Measurements from ENCODE around the gene UBE3B. TPM values are rescaled to one million over a fixed set of nuclear protein-coding genes. Genes with fewer than 3 reads are reported as not detected.

Gene UBE3B
- total RNA-seq, 1 donor: 14.8 TPM

- no peaks in the 10 kb centered on the region for H3K4me1 ChIP-seq (ENCODE audit: insufficient read depth, low read length)
- H3K27me3 ChIP-seq (ENCODE audit: insufficient read depth, low read length): no peaks in the 10 kb centered on the region
- no peaks in the 10 kb centered on the region for H3K9me3 ChIP-seq (ENCODE audit: low read depth, low read length)
- H3K4me3 ChIP-seq (ENCODE audit: low read length): no peak overlapping the region
Measured at GRCh38 chr12:109535863-109536250, 58.4 kb downstream of the UBE3B start.

DNA sequence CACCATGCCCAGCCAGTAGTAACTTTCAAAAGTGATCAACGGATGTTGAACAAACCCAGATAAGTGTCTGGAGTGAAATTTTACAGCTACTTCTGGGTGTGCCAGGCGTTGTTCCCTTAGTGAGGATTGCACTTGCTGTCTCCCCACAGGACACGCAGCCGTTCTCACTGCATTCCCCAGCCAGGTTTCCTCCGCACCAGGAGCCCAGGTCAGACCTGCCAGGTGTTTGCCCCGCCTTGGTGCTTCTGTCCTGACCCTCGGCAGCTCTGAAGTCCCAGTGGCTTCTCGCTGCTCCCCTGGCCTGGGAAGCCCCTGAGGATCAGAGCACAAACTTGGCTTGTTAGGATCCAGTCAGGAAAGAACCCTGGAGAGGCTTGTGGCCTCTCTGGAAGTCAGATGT is 59.7 kb downstream of the UBE3B start:
- H3K9me3 ChIP-seq (ENCODE audit: low read depth, low read length): no peaks in the 10 kb centered on the region
- no peaks in the 10 kb centered on the region for H3K27me3 ChIP-seq (ENCODE audit: insufficient read depth, low read length)
- no peaks in the 10 kb centered on the region for H3K4me1 ChIP-seq (ENCODE audit: insufficient read depth, low read length)
- no peak overlapping the region for H3K4me3 ChIP-seq (ENCODE audit: low read length)

GRCh38 chr12:109538191-109538863 is 60.9 kb downstream of the UBE3B start:
- no peaks in the 10 kb centered on the region for H3K4me1 ChIP-seq (ENCODE audit: insufficient read depth, low read length)
- H3K27me3 ChIP-seq (ENCODE audit: insufficient read depth, low read length): no peaks in the 10 kb centered on the region
- no peak overlapping the region for H3K4me3 ChIP-seq (ENCODE audit: low read length)
- H3K9me3 ChIP-seq (ENCODE audit: low read depth, low read length): no peaks in the 10 kb centered on the region

DNA sequence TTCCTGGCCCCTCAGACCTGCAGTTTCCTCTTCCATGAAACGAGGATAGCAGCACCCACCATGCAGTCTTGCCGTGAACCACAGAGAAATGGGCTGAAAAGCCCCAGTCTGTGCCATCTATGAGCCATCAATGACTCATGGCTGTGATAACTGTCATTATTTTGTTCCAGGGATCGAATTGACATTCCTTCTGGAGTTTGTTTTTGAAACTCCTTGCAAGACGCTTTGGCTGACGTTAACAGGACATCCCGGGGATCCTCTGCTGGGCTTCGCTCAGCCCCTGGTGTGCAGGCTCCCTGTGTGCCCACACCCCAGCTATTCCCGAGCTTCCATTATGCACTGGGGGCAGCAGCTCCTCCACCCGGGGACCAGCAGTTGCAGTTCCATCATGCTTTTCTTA is 62.1 kb downstream of the UBE3B start:
- H3K4me3 ChIP-seq (ENCODE audit: low read length): no peak overlapping the region

GRCh38 chr12:109540526-109541412 is 63.3 kb downstream of the UBE3B start:
- no peak overlapping the region for H3K4me3 ChIP-seq (ENCODE audit: low read length)
- no peaks in the 10 kb centered on the region for H3K9me3 ChIP-seq (ENCODE audit: low read depth, low read length)
- no peaks in the 10 kb centered on the region for H3K27me3 ChIP-seq (ENCODE audit: insufficient read depth, low read length)
- H3K4me1 ChIP-seq (ENCODE audit: insufficient read depth, low read length): peaks cover 7% of the 10 kb centered on the region

More for the DNA sequence above, 62.1 kb downstream of the UBE3B start:
- Histone ChIP-seq H3K4me1 (ENCODE audit: insufficient read depth, low read length) (no peaks in the 10 kb centered on the region), H3K27me3 (ENCODE audit: insufficient read depth, low read length) (no peaks in the 10 kb centered on the region), H3K9me3 (ENCODE audit: low read depth, low read length) (no peaks in the 10 kb centered on the region)

DNA sequence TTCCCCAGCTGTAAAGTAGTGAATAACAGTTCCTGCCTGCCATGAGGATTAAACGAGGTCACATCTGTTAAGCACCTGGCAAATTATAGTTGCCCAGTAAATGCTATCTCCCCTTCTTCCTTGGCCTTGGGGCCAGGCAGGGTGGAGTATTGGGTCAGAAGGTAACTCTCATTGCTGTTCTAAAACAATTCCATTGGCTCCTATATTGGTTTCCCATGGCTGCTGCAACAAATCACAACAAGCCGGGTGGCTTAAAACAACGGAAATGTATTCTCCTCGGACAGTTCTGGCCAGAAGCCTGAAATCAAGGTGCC is 63.9 kb downstream of the UBE3B start:
- Histone ChIP-seq H3K27me3 (ENCODE audit: insufficient read depth, low read length) (no peaks in the 10 kb centered on the region), H3K4me3 (ENCODE audit: low read length) (no peak overlapping the region), H3K9me3 (ENCODE audit: low read depth, low read length) (no peaks in the 10 kb centered on the region), H3K4me1 (ENCODE audit: insufficient read depth, low read length) (peaks cover 7% of the 10 kb centered on the region)

GRCh38 chr12:109542014-109542413 is 64.6 kb downstream of the UBE3B start:
- H3K9me3 ChIP-seq (ENCODE audit: low read depth, low read length): no peaks in the 10 kb centered on the region
- H3K4me1 ChIP-seq (ENCODE audit: insufficient read depth, low read length): peaks cover 7% of the 10 kb centered on the region
- H3K27me3 ChIP-seq (ENCODE audit: insufficient read depth, low read length): no peaks in the 10 kb centered on the region
- H3K4me3 ChIP-seq (ENCODE audit: low read length): no peak overlapping the region

GRCh38 chr12:109542876-109543275 is 65.4 kb downstream of the UBE3B start:
- no peaks in the 10 kb centered on the region for H3K27me3 ChIP-seq (ENCODE audit: insufficient read depth, low read length)
- H3K4me1 ChIP-seq (ENCODE audit: insufficient read depth, low read length): peaks cover 7% of the 10 kb centered on the region
- no peak overlapping the region for H3K4me3 ChIP-seq (ENCODE audit: low read length)
- H3K9me3 ChIP-seq (ENCODE audit: low read depth, low read length): no peaks in the 10 kb centered on the region

DNA sequence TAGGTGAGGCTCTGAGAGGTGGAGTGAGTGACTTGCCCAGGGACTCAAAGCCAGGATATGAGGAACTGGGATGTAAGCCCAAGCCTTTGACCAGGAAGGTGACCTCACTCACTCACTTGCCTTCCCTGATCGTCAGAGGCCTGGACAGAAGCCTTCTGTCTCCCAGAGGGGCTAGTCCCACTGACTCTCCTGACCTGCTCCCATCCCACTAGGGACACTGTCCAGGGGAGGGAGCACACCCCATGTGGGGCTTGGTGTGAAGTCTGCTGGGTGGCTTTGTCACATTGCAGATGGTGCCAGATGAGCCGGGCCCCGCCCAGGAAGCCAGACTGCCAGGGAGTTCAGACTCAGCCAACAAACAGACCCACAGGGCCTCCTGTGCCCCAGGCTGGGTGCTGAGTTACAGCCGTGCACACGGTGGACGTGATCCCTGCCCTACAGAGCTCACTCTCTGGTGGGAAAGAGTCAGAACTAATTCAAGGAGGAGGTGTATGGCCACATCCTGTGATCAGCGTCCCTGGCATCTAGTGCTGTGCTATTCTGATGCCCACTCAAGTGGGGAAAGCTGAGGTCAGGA is 67.6 kb downstream of the UBE3B start:
- H3K4me1 ChIP-seq (ENCODE audit: insufficient read depth, low read length): peaks cover 7% of the 10 kb centered on the region
- H3K4me3 ChIP-seq (ENCODE audit: low read length): no peak overlapping the region
- no peaks in the 10 kb centered on the region for H3K9me3 ChIP-seq (ENCODE audit: low read depth, low read length)
- H3K27me3 ChIP-seq (ENCODE audit: insufficient read depth, low read length): no peaks in the 10 kb centered on the region

DNA sequence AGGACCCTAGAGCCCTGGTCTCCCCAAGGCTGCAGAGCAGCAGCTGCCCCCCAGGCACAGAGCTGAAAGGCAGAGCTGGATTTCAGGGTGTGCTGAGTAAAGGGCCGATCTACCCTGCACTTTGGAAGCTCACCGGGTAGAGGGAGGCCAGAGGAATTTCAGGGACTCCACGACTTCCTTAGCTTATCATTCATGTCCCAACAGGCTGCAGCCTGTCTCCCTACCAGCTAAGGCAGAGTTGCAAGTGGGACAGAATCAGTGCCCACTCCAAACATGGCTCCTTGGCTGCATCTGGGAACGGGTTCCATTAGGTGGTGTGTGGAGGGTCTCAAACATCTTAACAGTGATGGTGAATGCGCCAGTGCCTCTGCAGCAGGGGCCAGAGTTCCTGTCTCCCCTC is 68.4 kb downstream of the UBE3B start:
- H3K27me3 ChIP-seq (ENCODE audit: insufficient read depth, low read length): no peaks in the 10 kb centered on the region
- H3K4me1 ChIP-seq (ENCODE audit: insufficient read depth, low read length): peaks cover 7% of the 10 kb centered on the region
- H3K4me3 ChIP-seq (ENCODE audit: low read length): no peak overlapping the region
- H3K9me3 ChIP-seq (ENCODE audit: low read depth, low read length): no peaks in the 10 kb centered on the region

DNA sequence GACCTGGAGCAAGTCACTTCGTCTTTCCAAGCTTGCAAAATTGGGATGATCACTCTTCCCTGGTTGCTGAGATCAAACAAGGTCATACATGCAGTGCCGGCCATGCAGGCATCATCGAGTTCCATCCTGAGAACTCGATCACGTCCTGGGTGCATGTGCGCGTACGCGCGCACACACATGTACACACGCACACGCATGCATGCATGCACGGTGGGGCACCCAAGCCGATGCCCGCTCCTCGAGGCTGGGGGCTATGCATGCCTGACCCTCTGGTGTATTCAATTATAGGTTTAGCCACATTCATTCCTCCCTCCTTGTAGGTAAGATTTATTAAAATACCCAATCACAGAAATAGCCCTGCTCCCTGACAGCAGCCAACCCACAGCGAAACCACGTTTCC is 69.9 kb downstream of the UBE3B start:
- Histone ChIP-seq H3K9me3 (ENCODE audit: low read depth, low read length) (no peaks in the 10 kb centered on the region), H3K4me1 (ENCODE audit: insufficient read depth, low read length) (peaks cover 7% of the 10 kb centered on the region), H3K27me3 (ENCODE audit: insufficient read depth, low read length) (no peaks in the 10 kb centered on the region), H3K4me3 (ENCODE audit: low read length) (no peak overlapping the region)

DNA sequence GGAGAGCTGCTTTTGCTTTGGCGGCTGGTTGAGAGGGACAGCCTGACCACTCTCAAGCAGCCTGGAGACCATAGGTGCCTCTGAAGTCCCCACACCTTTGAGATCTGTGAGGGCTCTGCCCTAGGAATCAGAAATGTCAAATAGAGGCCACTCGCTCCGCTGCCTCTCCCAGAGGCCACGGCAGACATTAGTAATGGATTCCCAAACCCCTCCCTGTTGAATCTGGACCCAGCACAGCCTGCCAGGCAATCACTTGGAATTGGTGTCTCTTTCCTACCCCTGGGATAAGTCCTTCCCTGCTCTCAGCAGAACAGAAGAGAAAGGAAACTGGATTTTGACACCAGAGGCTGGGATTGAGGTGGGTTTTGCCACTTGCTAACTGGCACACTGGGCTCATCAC is 70.8 kb downstream of the UBE3B start:
- Histone ChIP-seq H3K9me3 (ENCODE audit: low read depth, low read length) (no peaks in the 10 kb centered on the region), H3K27me3 (ENCODE audit: insufficient read depth, low read length) (no peaks in the 10 kb centered on the region), H3K4me3 (ENCODE audit: low read length) (no peak overlapping the region), H3K4me1 (ENCODE audit: insufficient read depth, low read length) (peaks cover 7% of the 10 kb centered on the region)

DNA sequence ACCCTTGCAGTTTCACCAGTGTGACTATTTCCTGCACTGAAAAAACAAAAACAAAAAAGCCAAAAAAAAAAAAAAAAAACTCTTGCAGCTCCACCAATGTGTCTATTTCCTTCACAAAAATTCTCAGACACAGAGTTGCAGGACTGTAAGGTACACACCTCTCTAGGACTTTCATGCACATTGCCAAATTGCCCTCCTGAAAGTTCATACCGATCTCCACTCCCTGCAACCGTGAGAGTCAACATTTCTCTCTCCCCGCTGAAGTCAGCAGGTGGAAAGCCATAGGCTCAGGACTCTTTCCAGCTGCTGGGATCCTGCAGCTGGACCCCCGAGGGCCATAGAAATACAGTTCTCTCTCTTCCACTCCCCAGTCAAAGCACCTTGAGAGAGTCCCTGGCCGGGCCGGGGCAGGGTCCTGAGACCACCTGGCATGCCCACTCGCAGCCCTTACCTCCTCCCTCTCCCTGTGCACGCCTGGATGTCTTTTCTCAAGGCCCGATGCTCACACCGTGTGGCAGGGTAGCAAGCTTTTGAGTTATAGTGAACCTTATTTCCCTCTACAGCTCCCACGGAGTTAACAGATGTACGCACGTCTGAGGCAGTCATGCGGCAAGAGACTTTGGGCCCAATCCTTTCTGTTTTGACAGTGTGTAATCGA is 72.3 kb downstream of the UBE3B start:
- H3K4me1 ChIP-seq (ENCODE audit: insufficient read depth, low read length): peaks cover 6% of the 10 kb centered on the region
- H3K4me3 ChIP-seq (ENCODE audit: low read length): no peak overlapping the region
- H3K27me3 ChIP-seq (ENCODE audit: insufficient read depth, low read length): no peaks in the 10 kb centered on the region
- no peaks in the 10 kb centered on the region for H3K9me3 ChIP-seq (ENCODE audit: low read depth, low read length)

GRCh38 chr12:109550281-109550680 is 72.8 kb downstream of the UBE3B start:
- Histone ChIP-seq H3K4me1 (ENCODE audit: insufficient read depth, low read length) (peaks cover under 1% of the 10 kb centered on the region), H3K4me3 (ENCODE audit: low read length) (no peak overlapping the region), H3K9me3 (ENCODE audit: low read depth, low read length) (no peaks in the 10 kb centered on the region), H3K27me3 (ENCODE audit: insufficient read depth, low read length) (no peaks in the 10 kb centered on the region)

GRCh38 chr12:109551108-109551507 is 73.7 kb downstream of the UBE3B start:
- H3K27me3 ChIP-seq (ENCODE audit: insufficient read depth, low read length): no peaks in the 10 kb centered on the region
- H3K9me3 ChIP-seq (ENCODE audit: low read depth, low read length): no peaks in the 10 kb centered on the region
- no peak overlapping the region for H3K4me3 ChIP-seq (ENCODE audit: low read length)
- no peaks in the 10 kb centered on the region for H3K4me1 ChIP-seq (ENCODE audit: insufficient read depth, low read length)
